DND-41 (cell line): Measurements from ENCODE around the gene NR4A1.

Source experiments
- EZH2 ChIP-seq: IDR thresholded peaks from 3 replicates; pipeline ENCODE4 v1.6.1; 2012; ENCODE audit warnings: borderline replicate concordance, low read depth, mild to moderate bottlenecking, moderate library complexity, low read length, inconsistent platforms; ENCODE audit not compliant: severe bottlenecking
- TF ChIP-seq, protein P1 (sequence below): IDR thresholded peaks from 2 replicates; pipeline ENCODE4 v1.5.1; 2012; ENCODE audit warnings: borderline replicate concordance, low read length, moderate library complexity, mild to moderate bottlenecking; ENCODE audit not compliant: poor library complexity, severe bottlenecking; ENCODE audit errors: extremely low read depth

DNA sequence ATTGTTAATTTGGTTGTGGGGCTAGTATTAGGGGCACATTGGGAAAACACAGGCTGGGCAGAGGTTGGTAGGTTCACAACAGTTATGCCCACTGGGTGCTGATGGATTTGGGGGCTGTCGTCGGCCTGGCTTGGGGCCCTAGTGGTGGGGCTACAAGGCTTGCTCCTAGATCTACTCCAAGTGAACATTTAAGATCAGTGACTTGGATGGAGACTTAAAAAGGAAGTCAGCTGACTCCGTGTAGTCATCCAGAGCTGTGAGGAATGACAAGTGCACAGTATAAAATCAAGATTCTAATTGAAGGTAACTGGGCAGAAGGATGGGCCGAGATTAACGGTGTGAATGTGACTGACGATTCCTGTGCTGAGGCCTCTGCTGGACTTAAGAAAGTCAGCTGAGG, 12.8 kb upstream of the NR4A1 start:
- TF ChIP-seq, protein P1, sequence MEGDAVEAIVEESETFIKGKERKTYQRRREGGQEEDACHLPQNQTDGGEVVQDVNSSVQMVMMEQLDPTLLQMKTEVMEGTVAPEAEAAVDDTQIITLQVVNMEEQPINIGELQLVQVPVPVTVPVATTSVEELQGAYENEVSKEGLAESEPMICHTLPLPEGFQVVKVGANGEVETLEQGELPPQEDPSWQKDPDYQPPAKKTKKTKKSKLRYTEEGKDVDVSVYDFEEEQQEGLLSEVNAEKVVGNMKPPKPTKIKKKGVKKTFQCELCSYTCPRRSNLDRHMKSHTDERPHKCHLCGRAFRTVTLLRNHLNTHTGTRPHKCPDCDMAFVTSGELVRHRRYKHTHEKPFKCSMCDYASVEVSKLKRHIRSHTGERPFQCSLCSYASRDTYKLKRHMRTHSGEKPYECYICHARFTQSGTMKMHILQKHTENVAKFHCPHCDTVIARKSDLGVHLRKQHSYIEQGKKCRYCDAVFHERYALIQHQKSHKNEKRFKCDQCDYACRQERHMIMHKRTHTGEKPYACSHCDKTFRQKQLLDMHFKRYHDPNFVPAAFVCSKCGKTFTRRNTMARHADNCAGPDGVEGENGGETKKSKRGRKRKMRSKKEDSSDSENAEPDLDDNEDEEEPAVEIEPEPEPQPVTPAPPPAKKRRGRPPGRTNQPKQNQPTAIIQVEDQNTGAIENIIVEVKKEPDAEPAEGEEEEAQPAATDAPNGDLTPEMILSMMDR = no peak
- no peak for TF ChIP-seq EZH2
